ENCODE results near the gene CHD2.
A peak's percentile ranks its signal among the peaks of the same experiment; 100 is the strongest.

DNA sequence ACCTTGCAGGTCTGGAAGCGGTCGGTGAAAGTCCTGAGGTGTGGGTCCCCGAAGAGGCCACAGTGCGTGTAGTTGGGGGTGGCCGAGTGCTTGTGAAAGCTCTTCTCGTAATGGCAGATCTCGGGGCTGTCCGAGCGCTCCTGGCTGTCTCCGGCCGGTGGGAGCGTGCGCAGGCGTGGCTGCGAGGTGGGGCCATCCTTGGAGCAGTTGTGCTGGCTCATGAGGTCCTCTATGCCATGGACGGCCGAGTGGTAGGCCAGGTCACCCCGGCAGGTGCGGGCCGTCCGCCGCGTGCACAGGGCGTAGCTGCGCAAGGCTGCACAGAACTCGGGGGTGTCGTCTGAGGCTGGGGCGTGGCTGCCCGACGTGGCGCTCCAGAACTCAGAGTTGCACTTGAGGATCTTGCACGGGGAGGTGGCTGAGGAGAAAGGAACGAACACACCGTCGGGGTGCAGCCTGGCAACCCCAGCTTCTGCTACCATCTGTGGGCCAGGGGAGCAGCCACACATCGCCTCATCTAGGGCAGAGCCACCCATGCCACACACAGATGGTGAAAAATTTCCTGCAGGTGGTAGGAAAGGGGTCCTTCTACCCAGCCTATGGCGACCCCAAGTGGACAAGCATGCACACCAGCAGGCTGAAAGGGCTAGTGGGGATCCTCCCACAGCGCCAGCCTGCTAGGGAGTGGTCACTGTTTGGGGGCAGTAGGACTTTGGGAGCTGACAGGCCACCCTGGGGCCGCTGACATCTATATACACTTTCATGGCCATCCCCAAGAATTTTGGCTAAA is 152.2 kb downstream of the CHD2 start:
- TF ChIP-seq, protein P1, sequence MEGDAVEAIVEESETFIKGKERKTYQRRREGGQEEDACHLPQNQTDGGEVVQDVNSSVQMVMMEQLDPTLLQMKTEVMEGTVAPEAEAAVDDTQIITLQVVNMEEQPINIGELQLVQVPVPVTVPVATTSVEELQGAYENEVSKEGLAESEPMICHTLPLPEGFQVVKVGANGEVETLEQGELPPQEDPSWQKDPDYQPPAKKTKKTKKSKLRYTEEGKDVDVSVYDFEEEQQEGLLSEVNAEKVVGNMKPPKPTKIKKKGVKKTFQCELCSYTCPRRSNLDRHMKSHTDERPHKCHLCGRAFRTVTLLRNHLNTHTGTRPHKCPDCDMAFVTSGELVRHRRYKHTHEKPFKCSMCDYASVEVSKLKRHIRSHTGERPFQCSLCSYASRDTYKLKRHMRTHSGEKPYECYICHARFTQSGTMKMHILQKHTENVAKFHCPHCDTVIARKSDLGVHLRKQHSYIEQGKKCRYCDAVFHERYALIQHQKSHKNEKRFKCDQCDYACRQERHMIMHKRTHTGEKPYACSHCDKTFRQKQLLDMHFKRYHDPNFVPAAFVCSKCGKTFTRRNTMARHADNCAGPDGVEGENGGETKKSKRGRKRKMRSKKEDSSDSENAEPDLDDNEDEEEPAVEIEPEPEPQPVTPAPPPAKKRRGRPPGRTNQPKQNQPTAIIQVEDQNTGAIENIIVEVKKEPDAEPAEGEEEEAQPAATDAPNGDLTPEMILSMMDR (conservative IDR thresholded peaks at IDR 0.05 in 1 of 2, IDR thresholded peaks at IDR 0.05 in 1 of 2; ENCODE audit: extremely low read depth in 1 of 2, insufficient read depth in 1 of 2, low read depth in 1 of 2, low read length in 2 of 2) = peak; percentile 14 to 16
- no peak for TF ChIP-seq EZH2 (IDR thresholded peaks at IDR 0.05; ENCODE audit: borderline replicate concordance, low read length)
